ENCODE results near the gene TMEM203.

DNA sequence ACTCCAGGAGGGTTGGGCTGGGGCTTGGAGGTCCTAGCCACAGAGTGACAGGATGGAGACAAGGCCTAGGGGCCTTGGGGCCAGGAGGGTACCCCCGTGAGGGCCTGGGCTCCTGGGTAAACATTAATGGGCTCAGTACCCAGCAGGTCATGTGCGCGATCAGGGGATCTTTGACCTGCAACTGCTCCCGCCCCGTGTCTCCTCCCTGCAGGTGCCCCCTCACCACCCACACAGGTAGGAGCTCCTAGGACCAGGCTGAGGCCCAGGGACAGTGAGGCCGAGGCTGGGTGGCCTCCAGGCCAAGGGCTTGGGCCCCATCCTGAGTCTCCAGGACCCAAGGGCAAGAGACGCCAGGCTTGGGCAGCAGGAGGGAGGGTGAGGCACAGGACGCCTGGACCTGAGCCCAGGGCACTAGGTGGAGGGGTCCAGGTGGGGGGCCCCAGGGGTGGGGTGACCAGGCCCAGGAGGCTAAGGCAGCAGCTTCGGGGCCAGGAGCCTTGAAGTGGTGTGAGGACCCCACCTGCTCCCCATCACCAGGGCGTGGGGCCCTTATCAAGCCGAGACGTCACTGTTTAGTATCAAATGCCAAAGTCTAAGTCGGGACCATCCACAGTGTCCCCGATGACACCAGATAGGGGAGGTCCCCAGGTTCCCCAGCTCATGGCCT lies 25.4 kb upstream of the TMEM203 start, which contains the start of gene SLC34A3:
- TF ChIP-seq POLR2AphosphoS5 (IDR thresholded peaks at IDR 0.05), result no peak
- TF ChIP-seq, protein P1, sequence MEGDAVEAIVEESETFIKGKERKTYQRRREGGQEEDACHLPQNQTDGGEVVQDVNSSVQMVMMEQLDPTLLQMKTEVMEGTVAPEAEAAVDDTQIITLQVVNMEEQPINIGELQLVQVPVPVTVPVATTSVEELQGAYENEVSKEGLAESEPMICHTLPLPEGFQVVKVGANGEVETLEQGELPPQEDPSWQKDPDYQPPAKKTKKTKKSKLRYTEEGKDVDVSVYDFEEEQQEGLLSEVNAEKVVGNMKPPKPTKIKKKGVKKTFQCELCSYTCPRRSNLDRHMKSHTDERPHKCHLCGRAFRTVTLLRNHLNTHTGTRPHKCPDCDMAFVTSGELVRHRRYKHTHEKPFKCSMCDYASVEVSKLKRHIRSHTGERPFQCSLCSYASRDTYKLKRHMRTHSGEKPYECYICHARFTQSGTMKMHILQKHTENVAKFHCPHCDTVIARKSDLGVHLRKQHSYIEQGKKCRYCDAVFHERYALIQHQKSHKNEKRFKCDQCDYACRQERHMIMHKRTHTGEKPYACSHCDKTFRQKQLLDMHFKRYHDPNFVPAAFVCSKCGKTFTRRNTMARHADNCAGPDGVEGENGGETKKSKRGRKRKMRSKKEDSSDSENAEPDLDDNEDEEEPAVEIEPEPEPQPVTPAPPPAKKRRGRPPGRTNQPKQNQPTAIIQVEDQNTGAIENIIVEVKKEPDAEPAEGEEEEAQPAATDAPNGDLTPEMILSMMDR (IDR thresholded peaks at IDR 0.05), result no peak
- no peak for TF ChIP-seq EP300 (IDR thresholded peaks at IDR 0.05)
- TF ChIP-seq POLR2A (IDR thresholded peaks at IDR 0.05; ENCODE audit: low read depth), result no peak

Data from esophagus muscularis mucosa (tissue), 4 donors.